ENCODE measurements around the gene CTU2.

DNA sequence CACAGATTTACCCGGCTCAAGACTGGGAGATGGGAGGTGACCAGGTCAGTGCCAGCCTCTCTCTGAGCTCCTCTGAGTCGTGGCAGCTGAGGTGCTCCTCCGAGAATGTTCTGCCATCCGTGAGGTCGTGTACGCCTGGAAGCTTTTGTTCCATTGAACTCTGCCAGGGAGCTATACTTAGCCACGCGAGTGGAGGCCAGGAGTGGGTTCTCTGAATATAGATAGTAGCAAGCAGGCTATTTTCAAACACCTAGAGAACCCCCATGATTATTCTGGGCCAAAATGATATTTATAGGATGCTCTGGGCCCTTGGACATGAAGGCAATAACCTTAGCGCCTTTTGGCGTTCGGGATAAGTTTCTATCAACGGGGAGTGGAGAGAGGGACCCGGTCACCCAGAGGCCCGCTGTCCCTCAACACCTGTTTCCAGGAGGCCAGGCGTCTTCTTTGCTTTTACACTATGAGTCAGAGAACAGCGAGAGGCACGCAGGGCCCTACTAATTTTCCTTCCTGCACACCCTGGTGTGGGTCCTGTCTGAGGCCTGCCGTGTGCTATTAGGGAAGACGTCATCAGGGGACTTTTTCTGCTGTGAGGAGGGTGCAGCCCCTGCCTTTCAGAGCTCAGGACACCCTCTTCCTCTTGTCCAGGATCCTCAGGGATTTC, 32.5 kb upstream of the CTU2 start:
- TF ChIP-seq, protein P1, sequence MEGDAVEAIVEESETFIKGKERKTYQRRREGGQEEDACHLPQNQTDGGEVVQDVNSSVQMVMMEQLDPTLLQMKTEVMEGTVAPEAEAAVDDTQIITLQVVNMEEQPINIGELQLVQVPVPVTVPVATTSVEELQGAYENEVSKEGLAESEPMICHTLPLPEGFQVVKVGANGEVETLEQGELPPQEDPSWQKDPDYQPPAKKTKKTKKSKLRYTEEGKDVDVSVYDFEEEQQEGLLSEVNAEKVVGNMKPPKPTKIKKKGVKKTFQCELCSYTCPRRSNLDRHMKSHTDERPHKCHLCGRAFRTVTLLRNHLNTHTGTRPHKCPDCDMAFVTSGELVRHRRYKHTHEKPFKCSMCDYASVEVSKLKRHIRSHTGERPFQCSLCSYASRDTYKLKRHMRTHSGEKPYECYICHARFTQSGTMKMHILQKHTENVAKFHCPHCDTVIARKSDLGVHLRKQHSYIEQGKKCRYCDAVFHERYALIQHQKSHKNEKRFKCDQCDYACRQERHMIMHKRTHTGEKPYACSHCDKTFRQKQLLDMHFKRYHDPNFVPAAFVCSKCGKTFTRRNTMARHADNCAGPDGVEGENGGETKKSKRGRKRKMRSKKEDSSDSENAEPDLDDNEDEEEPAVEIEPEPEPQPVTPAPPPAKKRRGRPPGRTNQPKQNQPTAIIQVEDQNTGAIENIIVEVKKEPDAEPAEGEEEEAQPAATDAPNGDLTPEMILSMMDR (IDR thresholded peaks at IDR 0.05): no peak
- TF ChIP-seq POLR2AphosphoS5 (IDR thresholded peaks at IDR 0.05) (no peak), POLR2A (IDR thresholded peaks at IDR 0.05) (no peak)
